Ishikawa (cell line): Measurements from ENCODE around the gene BMPER.

Experiments
- CEBPB ChIP-seq: IDR thresholded peaks from 2 replicates; pipeline ENCODE4 v1.6.1; 2012
- CREB1 ChIP-seq: IDR thresholded peaks from 2 replicates; pipeline ENCODE4 v1.6.1; 2012; ENCODE audit warnings: low read depth
- EGR1 ChIP-seq: IDR thresholded peaks from 2 replicates; pipeline ENCODE4 v1.6.1; 2012
- EP300 ChIP-seq: IDR thresholded peaks from 2 replicates; pipeline ENCODE4 v1.6.1; 2012; ENCODE audit warnings: borderline replicate concordance
- FOXM1 ChIP-seq: IDR thresholded peaks from 2 replicates; pipeline ENCODE4 v1.6.1; 2012; ENCODE audit warnings: low read depth, borderline replicate concordance
- NFIC ChIP-seq: IDR thresholded peaks from 2 replicates; pipeline ENCODE4 v1.6.1; 2012
- RAD21 ChIP-seq: IDR thresholded peaks from 2 replicates; pipeline ENCODE4 v1.6.1; 2012; ENCODE audit warnings: low read depth
- REST ChIP-seq: IDR thresholded peaks from 2 replicates; pipeline ENCODE4 v1.6.1; 2012; ENCODE audit warnings: low read depth, mild to moderate bottlenecking
- TAF1 ChIP-seq: IDR thresholded peaks from 2 replicates; pipeline ENCODE4 v1.6.1; 2012; ENCODE audit warnings: low read depth, mild to moderate bottlenecking
- TCF12 ChIP-seq: IDR thresholded peaks from 2 replicates; pipeline ENCODE4 v1.6.1; 2012; ENCODE audit warnings: low read depth
- TEAD4 ChIP-seq: IDR thresholded peaks from 2 replicates; pipeline ENCODE4 v1.6.1; 2012
- USF1 ChIP-seq: IDR thresholded peaks from 2 replicates; pipeline ENCODE4 v1.6.1; 2012
- YY1 ChIP-seq: IDR thresholded peaks from 2 replicates; pipeline ENCODE4 v1.6.1; 2012; ENCODE audit warnings: low read depth
- ZBTB7A ChIP-seq: IDR thresholded peaks from 2 replicates; pipeline ENCODE4 v1.6.1; 2012; ENCODE audit warnings: low read depth
- TF ChIP-seq, protein P1 (sequence below): IDR thresholded peaks from 2 replicates; pipeline ENCODE4 v1.6.1; 2012

Gene BMPER

GRCh38 chr7:34137176-34137575 is 231.8 kb downstream of the BMPER start:
- TF ChIP-seq TCF12: no peak
- TF ChIP-seq, protein P1, sequence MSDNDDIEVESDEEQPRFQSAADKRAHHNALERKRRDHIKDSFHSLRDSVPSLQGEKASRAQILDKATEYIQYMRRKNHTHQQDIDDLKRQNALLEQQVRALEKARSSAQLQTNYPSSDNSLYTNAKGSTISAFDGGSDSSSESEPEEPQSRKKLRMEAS: no peak
- no peak for TF ChIP-seq FOXM1
- no peak for TF ChIP-seq TAF1
- no peak for TF ChIP-seq EP300
- no peak for TF ChIP-seq NFIC
- TF ChIP-seq TEAD4: no peak
- no peak for TF ChIP-seq ZBTB7A
- TF ChIP-seq YY1: no peak
- no peak for TF ChIP-seq USF1
- TF ChIP-seq CREB1: no peak
- TF ChIP-seq REST: no peak
- no peak for TF ChIP-seq EGR1
- no peak for TF ChIP-seq RAD21
- TF ChIP-seq CEBPB: no peak

- TF ChIP-seq YY1: no peak
- no peak for TF ChIP-seq ZBTB7A
- no peak for TF ChIP-seq CEBPB
- no peak for TF ChIP-seq FOXM1
- TF ChIP-seq USF1: no peak
- no peak for TF ChIP-seq TEAD4
- TF ChIP-seq RAD21: no peak
- TF ChIP-seq EP300: no peak
- no peak for TF ChIP-seq NFIC
- no peak for TF ChIP-seq CREB1
- TF ChIP-seq, protein P1: no peak
- no peak for TF ChIP-seq TAF1
- no peak for TF ChIP-seq TCF12
- no peak for TF ChIP-seq REST
- no peak for TF ChIP-seq EGR1
Measured at GRCh38 chr7:34138483-34138882, 233.1 kb downstream of the BMPER start.

- TF ChIP-seq EP300 (no peak), TCF12 (no peak), ZBTB7A (no peak), TEAD4 (no peak), USF1 (no peak), NFIC (no peak)
- TF ChIP-seq, protein P1: no peak
Measured at GRCh38 chr7:34139086-34139485, 233.7 kb downstream of the BMPER start.

- no peak for TF ChIP-seq TEAD4
- TF ChIP-seq USF1: no peak
- TF ChIP-seq, protein P1: no peak
- no peak for TF ChIP-seq CEBPB
- no peak for TF ChIP-seq ZBTB7A
- TF ChIP-seq NFIC: no peak
- no peak for TF ChIP-seq RAD21
- TF ChIP-seq REST: no peak
- no peak for TF ChIP-seq EGR1
- no peak for TF ChIP-seq TCF12
- TF ChIP-seq FOXM1: no peak
- no peak for TF ChIP-seq EP300
- TF ChIP-seq TAF1: no peak
- TF ChIP-seq YY1: no peak
- TF ChIP-seq CREB1: no peak
Measured at GRCh38 chr7:34140066-34140465, 234.7 kb downstream of the BMPER start.
